Spinal cord (tissue), 10 donors: ENCODE measurements around the gene NDST3. TPM values are rescaled to one million over a fixed set of nuclear protein-coding genes. Genes with fewer than 3 reads are reported as not detected.
A peak's percentile ranks its signal among the peaks of the same experiment; 100 is the strongest.

Experiments
- DNase-seq, 6 donors: peaks; one replicate each; pipeline versions ENCODE4 v3.0.0 to v3.0.0-alpha.2; 2013 to 2015; ENCODE audit warnings: low spot score in 6 of 6, low read depth in 4 of 6
- H3K27ac ChIP-seq: one replicate; pipeline ENCODE4 v1.5.1; 2013; ENCODE audit warnings: low read depth, low read length, control low read depth
- H3K27me3 ChIP-seq: one replicate; pipeline ENCODE4 v1.6.1; 2013; ENCODE audit warnings: low read length; ENCODE audit not compliant: control insufficient read depth, insufficient read depth
- H3K36me3 ChIP-seq: one replicate; pipeline ENCODE4 v1.6.1; 2013; ENCODE audit warnings: low read length; ENCODE audit not compliant: control insufficient read depth, insufficient read depth
- H3K4me1 ChIP-seq: one replicate; pipeline ENCODE4 v1.6.1; 2013; ENCODE audit warnings: low read length; ENCODE audit not compliant: control insufficient read depth, insufficient read depth
- H3K4me3 ChIP-seq: one replicate; pipeline ENCODE4 v1.5.1; 2013; ENCODE audit warnings: low read depth, low read length, control low read depth
- H3K9me3 ChIP-seq: one replicate; pipeline ENCODE4 v1.6.1; 2013; ENCODE audit warnings: low read length; ENCODE audit not compliant: control insufficient read depth, insufficient read depth
- WGBS: methylation state at CpG from one replicate; pipeline ENCODE4 v1.1.5; 2013; ENCODE audit warnings: missing lambda C conversion rate; ENCODE audit not compliant: insufficient coverage; 5-methylcytosine and 5-hydroxymethylcytosine counted together
- polyA plus RNA-seq, 2 donors: library from polyadenylated mRNA; unstranded; fragments of 120-200 nt; gene quantifications; one replicate each; pipeline ENCODE4 v1.2.1, GENCODE V29; 2013; ENCODE audit not compliant: insufficient read length in 2 of 2
- total RNA-seq, 2 donors: library from RNA; depleted of rRNA in 1 of 2; stranded (reverse); fragments of 120-200 nt in 1 of 2; fragments of >200 nt in 1 of 2; gene quantifications; one replicate each; pipeline versions ENCODE4 v1.2.3 to v1.2.4, GENCODE V29; 2013 to 2014
- donor health status: healthy.

Gene NDST3
- total and polyA plus RNA-seq, 4 donors: 6.6 to 24.2 (median 9.8) TPM

GRCh38 chr4:118273642-118274041 is 239.4 kb downstream of the NDST3 start:
- no peak overlapping the region for H3K4me3 ChIP-seq
- H3K27ac ChIP-seq: no peak overlapping the region
- DNase-seq: no peak
- 100% methylated on average over 1 of the region's 1 CpG for WGBS
- H3K36me3 ChIP-seq: no peaks in the 10 kb centered on the region
- H3K27me3 ChIP-seq: peaks cover 2% of the 10 kb centered on the region
- no peaks in the 10 kb centered on the region for H3K4me1 ChIP-seq
- no peaks in the 10 kb centered on the region for H3K9me3 ChIP-seq

DNA sequence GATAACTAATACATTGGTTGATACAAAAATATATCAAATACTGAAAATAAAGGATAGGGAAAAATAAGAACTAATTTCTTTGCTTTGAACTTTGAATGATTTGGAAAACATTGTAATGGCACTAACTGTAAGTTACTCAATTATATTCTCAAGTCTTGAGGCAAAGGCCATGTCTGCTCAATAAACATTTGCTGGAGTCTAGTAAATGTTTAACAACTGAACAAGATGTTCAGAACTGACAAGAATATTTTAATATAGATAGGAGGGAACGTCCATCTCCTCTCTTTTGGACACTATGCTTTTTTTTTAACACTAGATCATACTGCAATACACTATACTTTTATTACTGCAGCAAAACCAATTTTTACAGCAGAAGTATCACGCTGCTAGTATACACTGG is 242.3 kb downstream of the NDST3 start:
- WGBS: no CpG with 5 or more reads among the region's 2 CpGs
- no peaks in the 10 kb centered on the region for H3K4me1 ChIP-seq
- DNase-seq: no peak
- no peaks in the 10 kb centered on the region for H3K9me3 ChIP-seq
- peaks cover 2% of the 10 kb centered on the region for H3K27me3 ChIP-seq
- no peak overlapping the region for H3K27ac ChIP-seq
- H3K4me3 ChIP-seq: no peak overlapping the region
- H3K36me3 ChIP-seq: no peaks in the 10 kb centered on the region

GRCh38 chr4:118277243-118277642 is 243.0 kb downstream of the NDST3 start:
- Histone ChIP-seq H3K4me1 (peaks cover 2% of the 10 kb centered on the region), H3K4me3 (no peak overlapping the region), H3K9me3 (no peaks in the 10 kb centered on the region), H3K36me3 (no peaks in the 10 kb centered on the region), H3K27me3 (peaks cover 2% of the 10 kb centered on the region), H3K27ac (no peak overlapping the region)
- WGBS: no CpG with 5 or more reads among the region's 4 CpGs
- no peak for DNase-seq

DNA sequence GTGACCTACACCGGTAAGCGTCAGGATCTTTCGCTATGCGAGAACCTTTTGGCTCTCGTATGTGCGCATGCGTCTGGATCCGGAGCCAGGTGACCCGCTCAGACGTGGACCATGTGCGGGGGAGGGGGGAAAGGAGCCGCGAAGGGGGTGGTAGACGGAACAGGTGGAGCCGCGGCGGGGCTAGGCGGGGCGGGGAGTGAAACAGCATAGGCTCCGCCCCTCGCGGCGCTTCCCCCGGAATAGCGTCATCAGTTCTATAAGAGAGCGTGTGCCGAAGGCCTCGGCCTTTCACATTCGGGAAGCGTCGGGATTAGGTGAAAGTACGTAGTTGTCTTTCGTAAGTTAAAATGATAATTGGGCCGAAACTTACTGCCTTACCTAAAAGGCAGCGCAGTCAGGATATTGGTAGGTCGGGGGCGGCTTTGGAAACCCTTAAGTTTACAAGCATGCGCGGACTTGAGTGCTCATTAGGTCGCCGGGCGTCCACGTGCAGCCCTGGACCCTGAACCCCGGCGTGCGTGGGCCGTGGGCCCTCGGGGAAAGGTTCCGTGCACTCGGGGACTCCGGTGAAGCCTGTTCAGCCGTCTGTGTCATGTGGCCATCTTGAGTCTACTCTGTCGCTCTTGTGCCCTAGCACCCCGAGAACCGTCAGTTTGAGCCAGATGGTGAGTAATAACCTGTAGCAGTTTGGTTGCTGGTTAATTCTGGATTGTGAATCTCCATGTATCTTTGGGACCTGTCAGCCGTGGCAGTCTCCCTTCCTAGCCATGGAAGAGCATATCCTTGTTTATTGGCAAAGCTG is 244.4 kb downstream of the NDST3 start:
- H3K9me3 ChIP-seq: no peaks in the 10 kb centered on the region
- no peaks in the 10 kb centered on the region for H3K36me3 ChIP-seq
- peaks cover 2% of the 10 kb centered on the region for H3K4me1 ChIP-seq
- no peaks in the 10 kb centered on the region for H3K27me3 ChIP-seq
- under 1% methylated on average over 56 of the region's 56 CpGs for WGBS
- H3K4me3 ChIP-seq: peak overlapping the region; percentile 93
- H3K27ac ChIP-seq: peak overlapping the region; percentile 90
- DNase-seq: peak; percentile 83 to 99 (median 90)

- Histone ChIP-seq H3K9me3 (no peaks in the 10 kb centered on the region), H3K4me3 (peak overlapping the region; percentile 93), H3K27me3 (no peaks in the 10 kb centered on the region), H3K36me3 (no peaks in the 10 kb centered on the region), H3K4me1 (peaks cover 2% of the 10 kb centered on the region), H3K27ac (peak overlapping the region; percentile 90)
- WGBS: 7% methylated on average over 8 of the region's 13 CpGs
- no peak for DNase-seq
Observed at GRCh38 chr4:118279328-118279727, 245.0 kb downstream of the NDST3 start.

DNA sequence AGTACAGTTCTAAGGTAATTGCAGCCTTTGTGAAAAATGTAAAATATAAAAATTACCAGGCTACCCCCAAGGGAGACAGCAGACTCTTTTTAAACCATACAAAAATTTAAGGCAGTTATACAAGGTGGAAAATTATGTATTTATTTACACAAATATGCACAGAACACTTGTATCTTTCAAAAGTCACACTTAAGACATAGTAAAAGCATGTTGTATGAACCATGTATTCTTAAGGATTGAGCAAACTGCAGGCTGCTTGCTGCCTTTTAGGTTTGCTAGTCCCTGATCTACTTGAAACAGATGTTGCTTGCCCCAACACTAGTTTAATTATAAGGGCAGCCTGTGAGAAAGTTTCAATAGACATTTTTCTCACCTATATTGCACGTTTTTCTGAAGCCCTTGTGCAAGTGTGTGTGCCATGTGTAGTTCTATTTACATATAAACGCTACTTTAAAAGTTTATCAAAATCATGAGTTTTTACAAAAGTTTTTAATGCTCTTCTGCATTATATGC is 245.7 kb downstream of the NDST3 start:
- H3K27me3 ChIP-seq: no peaks in the 10 kb centered on the region
- no peak for DNase-seq
- peaks cover 2% of the 10 kb centered on the region for H3K4me1 ChIP-seq
- H3K27ac ChIP-seq: no peak overlapping the region
- peak overlapping the region; percentile 93 for H3K4me3 ChIP-seq
- no peaks in the 10 kb centered on the region for H3K9me3 ChIP-seq
- no CpG with 5 or more reads among the region's 2 CpGs for WGBS
- no peaks in the 10 kb centered on the region for H3K36me3 ChIP-seq

DNA sequence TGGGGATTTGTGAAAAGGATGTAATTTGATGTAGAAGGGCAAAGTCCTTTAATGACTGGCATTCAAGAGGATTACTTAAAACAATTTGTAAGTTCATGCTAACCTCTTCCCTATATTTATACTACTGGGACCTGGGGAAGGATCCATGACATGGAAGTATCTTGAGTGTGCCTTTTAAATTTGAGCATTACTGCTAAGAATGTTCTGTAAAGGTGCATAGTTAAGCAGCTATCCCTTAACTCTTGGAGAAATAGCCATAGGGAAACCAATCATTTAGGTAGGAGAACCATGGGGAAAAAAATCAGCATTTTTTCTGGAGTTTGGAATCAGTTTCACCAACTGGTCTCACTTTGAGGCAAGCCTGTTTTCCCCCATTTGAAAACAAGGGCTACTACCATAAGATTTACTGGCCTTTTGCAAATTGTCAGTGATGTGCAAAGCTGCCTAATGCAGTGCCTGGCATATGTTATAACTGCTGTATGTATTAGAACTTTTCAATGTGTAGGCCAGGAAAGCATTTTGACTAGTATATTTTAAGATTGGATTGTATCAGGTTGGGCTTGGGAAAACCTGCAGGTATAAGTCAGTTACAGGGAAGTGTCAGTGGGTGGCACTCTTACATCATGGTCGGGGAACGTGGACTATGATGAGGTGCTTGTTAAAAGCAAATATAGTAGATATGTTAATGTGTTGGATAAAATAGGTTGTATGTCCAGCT is 246.4 kb downstream of the NDST3 start:
- Histone ChIP-seq H3K9me3 (no peaks in the 10 kb centered on the region), H3K27ac (no peak overlapping the region), H3K4me3 (no peak overlapping the region), H3K27me3 (no peaks in the 10 kb centered on the region), H3K36me3 (no peaks in the 10 kb centered on the region), H3K4me1 (peaks cover 2% of the 10 kb centered on the region)
- peak in 5 of 6 donors; percentile 29 to 92 (median 64) for DNase-seq
- 18% methylated on average over 2 of the region's 2 CpGs for WGBS

GRCh38 chr4:118281611-118282442 is 247.5 kb downstream of the NDST3 start:
- no peaks in the 10 kb centered on the region for H3K36me3 ChIP-seq
- no peak overlapping the region for H3K4me3 ChIP-seq
- H3K4me1 ChIP-seq: peaks cover 2% of the 10 kb centered on the region
- DNase-seq: peak in 2 of 6 donors; percentile 39 to 40
- no peak overlapping the region for H3K27ac ChIP-seq
- H3K27me3 ChIP-seq: no peaks in the 10 kb centered on the region
- no peaks in the 10 kb centered on the region for H3K9me3 ChIP-seq
- 12% methylated on average over 5 of the region's 9 CpGs for WGBS

GRCh38 chr4:118282692-118283091 is 248.4 kb downstream of the NDST3 start:
- WGBS: no CpG with 5 or more reads among the region's 4 CpGs
- no peaks in the 10 kb centered on the region for H3K27me3 ChIP-seq
- H3K4me3 ChIP-seq: no peak overlapping the region
- H3K36me3 ChIP-seq: no peaks in the 10 kb centered on the region
- H3K27ac ChIP-seq: no peak overlapping the region
- H3K9me3 ChIP-seq: no peaks in the 10 kb centered on the region
- DNase-seq: no peak
- peaks cover 2% of the 10 kb centered on the region for H3K4me1 ChIP-seq
